Measurements from ENCODE around the gene KCNQ1.
A peak's percentile ranks its signal among the peaks of the same experiment; 100 is the strongest.

Gene KCNQ1

GRCh38 chr11:2836315-2837095 is 391.7 kb downstream of the KCNQ1 start:
- no peak for DNase-seq

GRCh38 chr11:2837096-2837601 is 392.3 kb downstream of the KCNQ1 start:
- no peak for DNase-seq

GRCh38 chr11:2837651-2838050 is 392.8 kb downstream of the KCNQ1 start:
- DNase-seq, result no peak

GRCh38 chr11:2838091-2838490 is 393.3 kb downstream of the KCNQ1 start:
- no peak for DNase-seq

- no peak for DNase-seq
These were observed 394.0 kb downstream of the KCNQ1 start for GRCh38 chr11:2838676-2839294.

GRCh38 chr11:2839395-2839943 is 394.7 kb downstream of the KCNQ1 start:
- DNase-seq, result no peak

GRCh38 chr11:2841411-2842190 is 396.8 kb downstream of the KCNQ1 start:
- no peak for DNase-seq

- DNase-seq, result no peak
These were observed 398.1 kb downstream of the KCNQ1 start for GRCh38 chr11:2842876-2843275.

GRCh38 chr11:2843551-2843950 is 398.7 kb downstream of the KCNQ1 start:
- DNase-seq, result no peak

GRCh38 chr11:2844116-2844842 is 399.5 kb downstream of the KCNQ1 start:
- no peak for DNase-seq

- no peak for DNase-seq
These were observed 400.2 kb downstream of the KCNQ1 start for GRCh38 chr11:2844996-2845395.

- DNase-seq, result no peak
These were observed 401.2 kb downstream of the KCNQ1 start for GRCh38 chr11:2846056-2846455.

GRCh38 chr11:2846470-2846869 is 401.7 kb downstream of the KCNQ1 start:
- no peak for DNase-seq

GRCh38 chr11:2847561-2847960 is 402.8 kb downstream of the KCNQ1 start:
- DNase-seq, result peak; percentile 11

- DNase-seq, result no peak
These were observed 403.7 kb downstream of the KCNQ1 start for GRCh38 chr11:2848497-2848896.

- no peak for DNase-seq
These were observed 405.4 kb downstream of the KCNQ1 start for GRCh38 chr11:2849994-2850770.

GRCh38 chr11:2853401-2853800 is 408.6 kb downstream of the KCNQ1 start:
- no peak for DNase-seq

- DNase-seq, result no peak
These were observed 409.3 kb downstream of the KCNQ1 start for GRCh38 chr11:2853997-2854560.

- DNase-seq, result no peak
These were observed 410.4 kb downstream of the KCNQ1 start for GRCh38 chr11:2855162-2855561.

GRCh38 chr11:2857276-2857675 is 412.5 kb downstream of the KCNQ1 start:
- DNase-seq, result no peak

GRCh38 chr11:2857918-2858317 is 413.1 kb downstream of the KCNQ1 start:
- DNase-seq, result no peak

Data from NCI-H1092 treated with DMSO at 0.1 percent for 48 hours (cell line).